ENCODE data around the gene EREG. TPM values are rescaled to one million over a fixed set of nuclear protein-coding genes. Genes with fewer than 3 reads are reported as not detected.
A peak's percentile ranks its signal among the peaks of the same experiment; 100 is the strongest.

Gene EREG
- total and polyA plus RNA-seq, 10 of the 15 experiments (the other 5 are each of a cell fraction or from before 2014, with no cell fraction given), result not detected

DNA sequence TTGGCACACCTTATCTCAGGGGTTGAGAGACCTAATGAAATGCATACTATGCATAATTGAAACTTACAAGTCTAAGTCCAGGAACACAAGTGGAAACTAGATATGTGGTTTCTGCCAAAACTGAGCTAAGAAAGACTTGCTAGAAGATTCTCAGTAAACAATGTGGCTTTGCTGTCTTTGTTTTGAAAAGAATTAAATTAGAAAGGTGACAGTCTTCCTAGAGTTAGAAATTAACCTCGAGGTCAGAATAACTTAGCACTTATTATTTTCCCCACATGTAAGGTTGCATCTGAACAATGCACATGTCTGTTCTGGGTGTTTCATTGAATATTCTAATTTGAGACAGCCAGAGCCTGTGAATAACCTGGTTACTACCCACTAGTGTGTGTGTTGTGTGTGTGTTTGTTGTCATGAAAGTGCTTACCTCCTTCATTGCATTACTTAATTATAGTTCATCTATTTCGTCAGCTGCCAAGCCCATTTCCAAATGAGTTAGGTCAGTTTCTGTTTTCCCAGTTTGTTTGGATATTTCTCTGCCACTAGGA is 1.5 kb downstream of the EREG start (continued):
- TF ChIP-seq, protein P1, sequence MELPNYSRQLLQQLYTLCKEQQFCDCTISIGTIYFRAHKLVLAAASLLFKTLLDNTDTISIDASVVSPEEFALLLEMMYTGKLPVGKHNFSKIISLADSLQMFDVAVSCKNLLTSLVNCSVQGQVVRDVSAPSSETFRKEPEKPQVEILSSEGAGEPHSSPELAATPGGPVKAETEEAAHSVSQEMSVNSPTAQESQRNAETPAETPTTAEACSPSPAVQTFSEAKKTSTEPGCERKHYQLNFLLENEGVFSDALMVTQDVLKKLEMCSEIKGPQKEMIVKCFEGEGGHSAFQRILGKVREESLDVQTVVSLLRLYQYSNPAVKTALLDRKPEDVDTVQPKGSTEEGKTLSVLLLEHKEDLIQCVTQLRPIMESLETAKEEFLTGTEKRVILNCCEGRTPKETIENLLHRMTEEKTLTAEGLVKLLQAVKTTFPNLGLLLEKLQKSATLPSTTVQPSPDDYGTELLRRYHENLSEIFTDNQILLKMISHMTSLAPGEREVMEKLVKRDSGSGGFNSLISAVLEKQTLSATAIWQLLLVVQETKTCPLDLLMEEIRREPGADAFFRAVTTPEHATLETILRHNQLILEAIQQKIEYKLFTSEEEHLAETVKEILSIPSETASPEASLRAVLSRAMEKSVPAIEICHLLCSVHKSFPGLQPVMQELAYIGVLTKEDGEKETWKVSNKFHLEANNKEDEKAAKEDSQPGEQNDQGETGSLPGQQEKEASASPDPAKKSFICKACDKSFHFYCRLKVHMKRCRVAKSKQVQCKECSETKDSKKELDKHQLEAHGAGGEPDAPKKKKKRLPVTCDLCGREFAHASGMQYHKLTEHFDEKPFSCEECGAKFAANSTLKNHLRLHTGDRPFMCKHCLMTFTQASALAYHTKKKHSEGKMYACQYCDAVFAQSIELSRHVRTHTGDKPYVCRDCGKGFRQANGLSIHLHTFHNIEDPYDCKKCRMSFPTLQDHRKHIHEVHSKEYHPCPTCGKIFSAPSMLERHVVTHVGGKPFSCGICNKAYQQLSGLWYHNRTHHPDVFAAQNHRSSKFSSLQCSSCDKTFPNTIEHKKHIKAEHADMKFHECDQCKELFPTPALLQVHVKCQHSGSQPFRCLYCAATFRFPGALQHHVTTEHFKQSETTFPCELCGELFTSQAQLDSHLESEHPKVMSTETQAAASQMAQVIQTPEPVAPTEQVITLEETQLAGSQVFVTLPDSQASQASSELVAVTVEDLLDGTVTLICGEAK (IDR thresholded peaks at IDR 0.05; ENCODE audit: borderline replicate concordance), result no peak
- TF ChIP-seq, protein P2, sequence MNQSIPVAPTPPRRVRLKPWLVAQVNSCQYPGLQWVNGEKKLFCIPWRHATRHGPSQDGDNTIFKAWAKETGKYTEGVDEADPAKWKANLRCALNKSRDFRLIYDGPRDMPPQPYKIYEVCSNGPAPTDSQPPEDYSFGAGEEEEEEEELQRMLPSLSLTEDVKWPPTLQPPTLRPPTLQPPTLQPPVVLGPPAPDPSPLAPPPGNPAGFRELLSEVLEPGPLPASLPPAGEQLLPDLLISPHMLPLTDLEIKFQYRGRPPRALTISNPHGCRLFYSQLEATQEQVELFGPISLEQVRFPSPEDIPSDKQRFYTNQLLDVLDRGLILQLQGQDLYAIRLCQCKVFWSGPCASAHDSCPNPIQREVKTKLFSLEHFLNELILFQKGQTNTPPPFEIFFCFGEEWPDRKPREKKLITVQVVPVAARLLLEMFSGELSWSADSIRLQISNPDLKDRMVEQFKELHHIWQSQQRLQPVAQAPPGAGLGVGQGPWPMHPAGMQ (IDR thresholded peaks at IDR 0.05; ENCODE audit: borderline replicate concordance), result no peak
- no peak for TF ChIP-seq NFYA (IDR thresholded peaks at IDR 0.05; ENCODE audit: borderline replicate concordance, low read depth, low read length)
- TF ChIP-seq RBBP5 (conservative IDR thresholded peaks at IDR 0.05), result no peak
- TF ChIP-seq PAX8 (IDR thresholded peaks at IDR 0.05), result no peak
- no peak for TF ChIP-seq KDM1A (IDR thresholded peaks at IDR 0.05; ENCODE audit: borderline replicate concordance)
- no peak for TF ChIP-seq POLR2A (IDR thresholded peaks at IDR 0.05; ENCODE audit: low read depth, low read length)
- TF ChIP-seq JUNB (IDR thresholded peaks at IDR 0.05), result no peak
- no peak for TF ChIP-seq EZH2 (IDR thresholded peaks at IDR 0.05; ENCODE audit: borderline replicate concordance, control insufficient read depth, low read depth, low read length)
- no peak for TF ChIP-seq RAD51 (IDR thresholded peaks at IDR 0.05)
- TF ChIP-seq, protein P3, sequence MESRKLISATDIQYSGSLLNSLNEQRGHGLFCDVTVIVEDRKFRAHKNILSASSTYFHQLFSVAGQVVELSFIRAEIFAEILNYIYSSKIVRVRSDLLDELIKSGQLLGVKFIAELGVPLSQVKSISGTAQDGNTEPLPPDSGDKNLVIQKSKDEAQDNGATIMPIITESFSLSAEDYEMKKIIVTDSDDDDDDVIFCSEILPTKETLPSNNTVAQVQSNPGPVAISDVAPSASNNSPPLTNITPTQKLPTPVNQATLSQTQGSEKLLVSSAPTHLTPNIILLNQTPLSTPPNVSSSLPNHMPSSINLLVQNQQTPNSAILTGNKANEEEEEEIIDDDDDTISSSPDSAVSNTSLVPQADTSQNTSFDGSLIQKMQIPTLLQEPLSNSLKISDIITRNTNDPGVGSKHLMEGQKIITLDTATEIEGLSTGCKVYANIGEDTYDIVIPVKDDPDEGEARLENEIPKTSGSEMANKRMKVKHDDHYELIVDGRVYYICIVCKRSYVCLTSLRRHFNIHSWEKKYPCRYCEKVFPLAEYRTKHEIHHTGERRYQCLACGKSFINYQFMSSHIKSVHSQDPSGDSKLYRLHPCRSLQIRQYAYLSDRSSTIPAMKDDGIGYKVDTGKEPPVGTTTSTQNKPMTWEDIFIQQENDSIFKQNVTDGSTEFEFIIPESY (IDR thresholded peaks at IDR 0.05), result no peak
- TF ChIP-seq SUZ12 (IDR thresholded peaks at IDR 0.05; ENCODE audit: unreplicated experiment), result no peak
- TF ChIP-seq CBX3 (IDR thresholded peaks at IDR 0.05; ENCODE audit: borderline replicate concordance, low read depth), result no peak
- TF ChIP-seq ZNF24 (IDR thresholded peaks at IDR 0.05), result no peak
- no peak for TF ChIP-seq POLR2AphosphoS2 (IDR thresholded peaks at IDR 0.05; ENCODE audit: low read depth, low read length)
- no peak for TF ChIP-seq BRCA1 (IDR thresholded peaks at IDR 0.05; ENCODE audit: low read depth, low read length)
- peak; percentile 48 to 76; a peak in 2 of 4 replicates for TF ChIP-seq EP300 (IDR thresholded peaks at IDR 0.05; ENCODE audit: borderline replicate concordance in 1 of 2, control insufficient read depth in 1 of 2, low read depth in 2 of 2, low read length in 2 of 2)
- TF ChIP-seq SIX5 (IDR thresholded peaks at IDR 0.05; ENCODE audit: low read depth, low read length, severe bottlenecking), result no peak
- peak; percentile 69 for TF ChIP-seq NR2F1 (conservative IDR thresholded peaks at IDR 0.05)
- TF ChIP-seq SIN3A (IDR thresholded peaks at IDR 0.05; ENCODE audit: low read depth, low read length), result no peak
- TF ChIP-seq, protein P4, sequence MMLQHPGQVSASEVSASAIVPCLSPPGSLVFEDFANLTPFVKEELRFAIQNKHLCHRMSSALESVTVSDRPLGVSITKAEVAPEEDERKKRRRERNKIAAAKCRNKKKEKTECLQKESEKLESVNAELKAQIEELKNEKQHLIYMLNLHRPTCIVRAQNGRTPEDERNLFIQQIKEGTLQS (IDR thresholded peaks at IDR 0.05; ENCODE audit: borderline replicate concordance, extremely low read depth, low read depth, low read length), result no peak
- TF ChIP-seq, protein P5, sequence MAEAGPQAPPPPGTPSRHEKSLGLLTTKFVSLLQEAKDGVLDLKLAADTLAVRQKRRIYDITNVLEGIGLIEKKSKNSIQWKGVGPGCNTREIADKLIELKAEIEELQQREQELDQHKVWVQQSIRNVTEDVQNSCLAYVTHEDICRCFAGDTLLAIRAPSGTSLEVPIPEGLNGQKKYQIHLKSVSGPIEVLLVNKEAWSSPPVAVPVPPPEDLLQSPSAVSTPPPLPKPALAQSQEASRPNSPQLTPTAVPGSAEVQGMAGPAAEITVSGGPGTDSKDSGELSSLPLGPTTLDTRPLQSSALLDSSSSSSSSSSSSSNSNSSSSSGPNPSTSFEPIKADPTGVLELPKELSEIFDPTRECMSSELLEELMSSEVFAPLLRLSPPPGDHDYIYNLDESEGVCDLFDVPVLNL (IDR thresholded peaks at IDR 0.05; ENCODE audit: low read depth, low read length), result no peak
- no peak for TF ChIP-seq CREM (IDR thresholded peaks at IDR 0.05; ENCODE audit: low read depth)
- no peak for TF ChIP-seq YBX1 (IDR thresholded peaks at IDR 0.05)

All from GM12878 (cell line).